ENCODE results near the gene IFT27.

- TF ChIP-seq CTCF (conservative IDR thresholded peaks at IDR 0.05; ENCODE audit: low read depth, low read length) (no peak), MXI1 (IDR thresholded peaks at IDR 0.05; ENCODE audit: borderline replicate concordance, low read depth, low read length) (no peak), SMC3 (IDR thresholded peaks at IDR 0.05; ENCODE audit: low read depth, low read length) (no peak), POLR2A (IDR thresholded peaks at IDR 0.05; ENCODE audit: low read depth, low read length) (no peak), RAD21 (IDR thresholded peaks at IDR 0.05; ENCODE audit: low read length) (no peak), BHLHE40 (IDR thresholded peaks at IDR 0.05; ENCODE audit: low read depth, low read length) (no peak), MAFK (IDR thresholded peaks at IDR 0.05; ENCODE audit: low read depth, low read length) (no peak), CHD1 (IDR thresholded peaks at IDR 0.05; ENCODE audit: low read depth, low read length) (no peak)
Observed at GRCh38 chr22:36736701-36737320, 39.1 kb downstream of the IFT27 start.

All from IMR-90 (cell line).